Coronary artery (tissue), 2 donors: Measurements from ENCODE around the gene CAPN13.

Experiments used
- DNase-seq: peaks from one replicate; pipeline ENCODE4 v3.0.0-alpha.2; 2017; ENCODE audit warnings: low spot score
- H3K27ac ChIP-seq, 2 donors: fragments of 200-600 bp; sonication (generic); one replicate each; pipeline ENCODE4 v1.5.1; 2016 to 2019
- H3K4me3 ChIP-seq: fragments of 200-600 bp; sonication (generic); 2 replicates; pipeline ENCODE4 v1.5.1; 2016; ENCODE audit warnings: mild to moderate bottlenecking, moderate library complexity
- TF ChIP-seq, protein P1 (sequence below): fragments of 200-600 bp; sonication (generic); IDR thresholded peaks from one replicate; pipeline ENCODE4 v1.5.1; 2019; ENCODE audit warnings: antibody characterized with exemption

The CAPN13 gene

DNA sequence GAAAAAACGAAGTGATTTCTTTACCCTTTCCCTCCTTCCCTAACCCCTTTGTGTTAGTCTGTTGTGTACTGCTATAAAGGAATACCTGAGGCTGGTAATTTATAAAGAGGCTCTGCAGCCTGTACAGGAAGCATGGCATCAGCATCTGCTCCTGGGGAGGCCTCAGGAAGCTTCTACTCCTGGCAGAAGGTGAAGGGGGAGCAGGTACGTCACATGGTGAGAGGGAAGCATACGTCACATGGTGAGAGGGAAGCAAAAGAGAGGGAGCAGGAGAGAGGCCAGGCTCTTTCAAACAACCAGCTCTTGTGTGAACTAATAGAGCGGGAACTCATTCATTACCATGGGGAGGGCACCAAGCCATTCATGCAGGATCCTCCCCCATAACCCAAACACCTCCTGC is 126.2 kb downstream of the CAPN13 start:
- H3K4me3 ChIP-seq = no peak overlapping the region
- DNase-seq = no peak
- TF ChIP-seq, protein P1, sequence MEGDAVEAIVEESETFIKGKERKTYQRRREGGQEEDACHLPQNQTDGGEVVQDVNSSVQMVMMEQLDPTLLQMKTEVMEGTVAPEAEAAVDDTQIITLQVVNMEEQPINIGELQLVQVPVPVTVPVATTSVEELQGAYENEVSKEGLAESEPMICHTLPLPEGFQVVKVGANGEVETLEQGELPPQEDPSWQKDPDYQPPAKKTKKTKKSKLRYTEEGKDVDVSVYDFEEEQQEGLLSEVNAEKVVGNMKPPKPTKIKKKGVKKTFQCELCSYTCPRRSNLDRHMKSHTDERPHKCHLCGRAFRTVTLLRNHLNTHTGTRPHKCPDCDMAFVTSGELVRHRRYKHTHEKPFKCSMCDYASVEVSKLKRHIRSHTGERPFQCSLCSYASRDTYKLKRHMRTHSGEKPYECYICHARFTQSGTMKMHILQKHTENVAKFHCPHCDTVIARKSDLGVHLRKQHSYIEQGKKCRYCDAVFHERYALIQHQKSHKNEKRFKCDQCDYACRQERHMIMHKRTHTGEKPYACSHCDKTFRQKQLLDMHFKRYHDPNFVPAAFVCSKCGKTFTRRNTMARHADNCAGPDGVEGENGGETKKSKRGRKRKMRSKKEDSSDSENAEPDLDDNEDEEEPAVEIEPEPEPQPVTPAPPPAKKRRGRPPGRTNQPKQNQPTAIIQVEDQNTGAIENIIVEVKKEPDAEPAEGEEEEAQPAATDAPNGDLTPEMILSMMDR = no peak
- H3K27ac ChIP-seq = no peak overlapping the region

DNA sequence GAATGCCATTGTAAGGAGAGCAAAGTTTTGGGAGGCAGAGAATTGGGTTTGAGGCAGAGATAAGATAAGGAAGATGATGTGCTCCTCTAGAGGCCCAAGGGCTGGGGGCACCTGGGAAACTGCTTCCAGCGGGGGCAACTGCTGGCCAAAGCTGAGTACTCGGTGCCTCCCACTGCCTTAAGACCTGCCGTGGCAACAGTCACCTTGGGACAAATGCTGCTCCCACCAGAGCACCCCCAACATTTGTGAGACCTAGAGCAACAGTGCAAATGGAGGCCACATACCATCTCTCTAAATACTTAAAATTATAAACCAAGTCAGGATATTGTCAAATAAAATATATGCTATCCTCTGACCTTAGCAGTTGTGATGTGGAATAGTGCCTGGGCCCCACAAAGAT is 127.1 kb downstream of the CAPN13 start:
- no peak for DNase-seq

DNA sequence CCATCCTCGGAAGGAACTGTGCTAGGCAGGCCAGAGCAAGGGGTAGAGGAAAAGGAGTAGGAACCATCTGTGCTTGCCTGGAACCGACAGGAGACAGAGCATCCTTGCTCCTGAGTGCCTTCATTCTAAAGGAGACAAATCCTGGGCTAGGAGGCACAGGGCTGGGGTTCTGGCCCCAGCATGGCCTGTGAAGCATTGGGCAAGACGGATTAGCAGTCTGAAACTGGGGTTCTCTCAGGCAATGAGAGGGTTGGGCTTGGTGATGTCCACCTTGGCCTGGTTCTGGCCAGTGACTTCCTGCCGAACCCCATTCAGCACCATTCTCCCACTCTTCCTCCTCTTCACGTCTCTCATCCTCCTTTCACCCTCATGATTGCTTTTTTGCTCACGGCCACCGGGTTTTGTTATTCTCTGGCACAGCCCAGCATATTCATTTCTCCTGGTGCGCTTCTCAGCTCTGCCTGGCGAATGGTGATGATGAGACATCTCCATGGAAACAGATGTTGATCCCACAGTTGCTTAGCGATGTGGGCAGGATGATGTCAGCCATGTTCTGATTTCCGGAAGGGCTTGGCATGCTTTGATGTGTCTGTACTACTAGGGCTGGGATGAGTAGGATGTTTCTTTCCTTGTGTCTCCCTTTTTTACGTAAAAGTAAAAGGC is 127.7 kb downstream of the CAPN13 start:
- no peak for DNase-seq
- Histone ChIP-seq H3K4me3 (no peak overlapping the region), H3K27ac (no peak overlapping the region)
- TF ChIP-seq, protein P1 = no peak

More for the DNA sequence above, 127.1 kb downstream of the CAPN13 start:
- no peak overlapping the region for H3K4me3 ChIP-seq
- TF ChIP-seq, protein P1 = no peak
- no peak overlapping the region for H3K27ac ChIP-seq

GRCh38 chr2:30678410-30679137 is 128.7 kb downstream of the CAPN13 start:
- TF ChIP-seq, protein P1 = no peak
- no peak for DNase-seq
- H3K27ac ChIP-seq = no peak overlapping the region
- H3K4me3 ChIP-seq = no peak overlapping the region

DNA sequence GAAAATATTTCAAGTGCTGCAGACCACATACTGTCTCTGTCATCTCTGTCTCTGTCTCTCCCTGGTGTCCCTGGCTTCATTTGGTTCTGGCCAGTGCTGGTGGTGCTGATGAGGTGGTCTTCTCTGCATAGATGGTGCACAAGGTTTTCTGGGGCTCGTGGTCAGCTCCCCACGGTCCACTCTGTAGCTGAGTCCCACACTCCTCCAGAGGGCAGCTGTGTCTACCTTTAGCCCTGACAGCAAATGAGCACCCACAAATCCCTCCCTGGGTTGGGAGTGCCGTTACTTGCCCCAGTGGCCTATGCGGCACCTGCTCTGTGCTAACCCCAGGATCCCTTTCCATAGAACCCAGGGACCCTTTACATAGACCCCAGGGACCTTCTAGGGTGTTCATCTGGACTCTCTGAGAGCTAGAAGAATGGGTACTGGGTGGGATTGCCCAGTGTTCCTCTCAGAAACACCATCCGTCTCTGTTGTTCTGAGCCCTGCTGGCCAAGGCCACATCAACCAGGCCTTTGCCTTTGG is 129.3 kb downstream of the CAPN13 start:
- Histone ChIP-seq H3K27ac (no peak overlapping the region), H3K4me3 (no peak overlapping the region)
- DNase-seq = no peak
- TF ChIP-seq, protein P1 = no peak

DNA sequence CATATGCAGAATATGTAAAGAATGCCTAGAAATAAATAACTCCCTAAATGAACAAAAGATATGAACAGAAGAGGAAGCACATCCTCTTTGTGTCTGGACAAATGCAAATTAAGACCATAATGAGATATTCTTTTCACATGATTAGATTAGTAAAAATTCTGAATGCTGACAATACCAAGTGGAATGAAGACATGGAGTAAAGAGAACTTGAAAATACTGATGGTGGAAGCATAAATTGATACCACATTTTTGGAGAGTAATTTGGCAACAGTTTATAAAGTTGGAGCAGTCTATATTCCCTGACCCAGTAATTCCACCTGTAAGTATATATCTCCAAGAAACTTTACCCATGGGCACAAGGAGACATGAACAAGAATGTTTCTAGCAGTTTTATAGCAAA is 130.0 kb downstream of the CAPN13 start:
- Histone ChIP-seq H3K4me3 (no peak overlapping the region), H3K27ac (no peak overlapping the region)
- DNase-seq = no peak
- TF ChIP-seq, protein P1 = no peak

GRCh38 chr2:30675758-30676157 is 131.5 kb downstream of the CAPN13 start:
- DNase-seq = no peak
- Histone ChIP-seq H3K27ac (no peak overlapping the region), H3K4me3 (no peak overlapping the region)
- TF ChIP-seq, protein P1 = no peak
